Activated naive CD4-positive, alpha-beta T cell treated with anti-CD3 and anti-CD28 coated beads, Interleukin-2, amount 50 U/mL, for 72 hours (primary cell): Measurements from ENCODE around the gene ECSCR. TPM values are rescaled to one million over a fixed set of nuclear protein-coding genes. Genes with fewer than 3 reads are reported as not detected.
"Not testable (repeated sequence)": the region's sequence is repeated elsewhere in the genome, so short reads cannot be mapped to it uniquely, and the experiment has no call there.

Source experiments
- ATAC-seq, 2 donors: fragments of 150-1000 bp; cut with Tn5 transposase; 2 replicates each; pipeline ENCODE4 v1.10.0; 2021; ENCODE audit warnings: mild to moderate bottlenecking in 2 of 2, moderate library complexity in 2 of 2
- DNase-seq, 2 donors: peaks; one replicate each; pipeline ENCODE4 v3.0.0; 2021 to 2022; ENCODE audit warnings: low spot score in 2 of 2
- H3K27ac Mint-ChIP-seq, 2 donors: one replicate each; pipeline ENCODE4 v1.8.0; 2022; ENCODE audit warnings: mild to moderate bottlenecking in 2 of 2, mixed read lengths in 2 of 2
- H3K36me3 Mint-ChIP-seq, 2 donors: one replicate each; pipeline ENCODE4 v1.8.0; 2022; ENCODE audit warnings: mixed read lengths in 2 of 2
- H3K9me3 Mint-ChIP-seq, 2 donors: one replicate each; pipeline ENCODE4 v1.8.0; 2022; ENCODE audit warnings: mixed read lengths in 2 of 2
- total RNA-seq, 2 donors: library from RNA; stranded (reverse); gene quantifications; one replicate each; pipeline ENCODE4 v1.2.3, GENCODE V29; 2022

ECSCR gene
- total RNA-seq, 2 donors from 2014 or later, result 1.9 TPM; not detected in 1

- ATAC-seq (peak in 1 of 2 donors; percentile 25), DNase-seq (no peak)
- no peaks in the 10 kb centered on the region for H3K36me3 Mint-ChIP-seq
- H3K27ac Mint-ChIP-seq, result peak overlapping the region in 1 of 2 donors; percentile 26
- H3K9me3 Mint-ChIP-seq, result peaks cover 0 to 8% of the 10 kb centered on the region in 2 donors
Measured at GRCh38 chr5:139457653-139458306, 4.8 kb downstream of the ECSCR start.

GRCh38 chr5:139457241-139457640, 5.3 kb downstream of the ECSCR start:
- peak overlapping the region; percentile 3 to 26 for H3K27ac Mint-ChIP-seq

GRCh38 chr5:139456776-139457175, 5.8 kb downstream of the ECSCR start:
- DNase-seq (no peak), ATAC-seq (no peak)
- H3K36me3 Mint-ChIP-seq, result no peaks in the 10 kb centered on the region
- peak overlapping the region; percentile 2 to 26 for H3K27ac Mint-ChIP-seq
- H3K9me3 Mint-ChIP-seq, result peaks cover 0 to 8% of the 10 kb centered on the region in 2 donors

More at GRCh38 chr5:139457241-139457640, 5.3 kb downstream of the ECSCR start:
- H3K36me3 Mint-ChIP-seq, result no peaks in the 10 kb centered on the region
- no peak for ATAC-seq
- peaks cover 0 to 8% of the 10 kb centered on the region in 2 donors for H3K9me3 Mint-ChIP-seq
- DNase-seq, result no peak

GRCh38 chr5:139454568-139455290, 7.8 kb downstream of the ECSCR start:
- Mint-ChIP-seq H3K36me3 (no peaks in the 10 kb centered on the region), H3K27ac (peak overlapping the region in 1 of 2 donors; percentile 60), H3K9me3 (peaks cover 0 to 8% of the 10 kb centered on the region in 2 donors)
- DNase-seq (peak in 1 of 2 donors; percentile 54), ATAC-seq (no peak)

GRCh38 chr5:139453683-139454567, 8.6 kb downstream of the ECSCR start:
- Mint-ChIP-seq H3K9me3 (peaks cover 2 to 8% of the 10 kb centered on the region in 2 donors), H3K27ac (peak overlapping the region in 1 of 2 donors; percentile 60), H3K36me3 (peaks cover 2% of the 10 kb centered on the region in 2 donors)
- DNase-seq (peak in 1 of 2 donors; percentile 53), ATAC-seq (peak in 1 of 2 donors; percentile 15)

- ATAC-seq (peak in 1 of 2 donors; percentile 9), DNase-seq (peak in 1 of 2 donors; percentile 35)
- Mint-ChIP-seq H3K9me3 (peaks cover 9 to 10% of the 10 kb centered on the region in 2 donors), H3K36me3 (peaks cover 13 to 19% of the 10 kb centered on the region in 2 donors), H3K27ac (no peak overlapping the region)
Measured at GRCh38 chr5:139451878-139452660, 10.5 kb downstream of the ECSCR start.

GRCh38 chr5:139451176-139451575, 11.4 kb downstream of the ECSCR start:
- peaks cover 12 to 19% of the 10 kb centered on the region in 2 donors for H3K9me3 Mint-ChIP-seq
- ATAC-seq, result no peak

GRCh38 chr5:139446956-139447779, 15.4 kb downstream of the ECSCR start:
- Mint-ChIP-seq H3K9me3 (peaks cover 3 to 19% of the 10 kb centered on the region in 2 donors), H3K36me3 (peaks cover 20 to 32% of the 10 kb centered on the region in 2 donors), H3K27ac (peak overlapping the region; percentile 98 to 99)
- DNase-seq (peak; percentile 60 to 72), ATAC-seq (peak; percentile 86)

More at GRCh38 chr5:139451176-139451575, 11.4 kb downstream of the ECSCR start:
- DNase-seq, result peak in 1 of 2 donors; percentile 52
- Mint-ChIP-seq H3K27ac (no peak overlapping the region), H3K36me3 (peaks cover 20 to 28% of the 10 kb centered on the region in 2 donors)

- Mint-ChIP-seq H3K27ac (peak overlapping the region; percentile 98 to 99), H3K36me3 (peaks cover 20 to 39% of the 10 kb centered on the region in 2 donors), H3K9me3 (peaks cover 3 to 19% of the 10 kb centered on the region in 2 donors)
- DNase-seq (no peak), ATAC-seq (no peak)
Measured at GRCh38 chr5:139445325-139446170, 17.0 kb downstream of the ECSCR start.

- peaks cover 18 to 44% of the 10 kb centered on the region in 2 donors for H3K36me3 Mint-ChIP-seq
- peaks cover 3 to 17% of the 10 kb centered on the region in 2 donors for H3K9me3 Mint-ChIP-seq
- ATAC-seq (peak; percentile 2 to 10), DNase-seq (no peak)
- H3K27ac Mint-ChIP-seq, result peak overlapping the region; percentile 69 to 94
Measured at GRCh38 chr5:139443831-139444453, 18.6 kb downstream of the ECSCR start.

- Mint-ChIP-seq H3K27ac (peak overlapping the region in 1 of 2 donors; percentile 93), H3K36me3 (peaks cover 0 to 45% of the 10 kb centered on the region in 2 donors)
- not testable (repeated sequence) for H3K9me3 Mint-ChIP-seq, ATAC-seq, DNase-seq
Measured at GRCh38 chr5:139440416-139440815, 22.1 kb downstream of the ECSCR start.

GRCh38 chr5:139439013-139439903, 23.3 kb downstream of the ECSCR start, which contains the start of gene DNAJC18:
DNAJC18 (minus strand) TSS chr5:139439525; CDS start chr5:139439445, 80 bp downstream.
- ATAC-seq, result peak; percentile 87 to 91
- peaks cover 0 to 55% of the 10 kb centered on the region in 2 donors for H3K36me3 Mint-ChIP-seq
- peak; percentile 88 to 89 for DNase-seq
- no peaks in the 10 kb centered on the region for H3K9me3 Mint-ChIP-seq
- H3K27ac Mint-ChIP-seq, result peak within 1 kb of the TSS; percentile 93 to 100

GRCh38 chr5:139438707-139439012, 23.9 kb downstream of the ECSCR start:
- no peak for ATAC-seq
- no peak for DNase-seq
- H3K36me3 Mint-ChIP-seq, result peaks cover 0 to 55% of the 10 kb centered on the region in 2 donors
- H3K27ac Mint-ChIP-seq, result peak overlapping the region; percentile 93 to 95
- H3K9me3 Mint-ChIP-seq, result no peaks in the 10 kb centered on the region
